GM12892 (cell line): ENCODE results near the gene GDF15. TPM values are rescaled to one million over a fixed set of nuclear protein-coding genes. Genes with fewer than 3 reads are reported as not detected.
"Not testable (repeated sequence)": the region's sequence is repeated elsewhere in the genome, so short reads cannot be mapped to it uniquely, and the experiment has no call there.

ENCODE experiments used
- DNase-seq: peaks from one replicate; pipeline ENCODE4 v3.0.0; 2011; ENCODE audit not compliant: insufficient read length
- FAIRE-seq: peaks from 2 replicates; lab custom pipeline; 2011; peaks lifted over from hg19 to GRCh38; lab: Jason Lieb, UNC
- POLR2A ChIP-seq: IDR thresholded peaks from 2 replicates; pipeline ENCODE4 v1.6.1; 2011; ENCODE audit warnings: low read depth, low read length, control low read depth
- POLR2AphosphoS5 ChIP-seq: IDR thresholded peaks from 2 replicates; pipeline ENCODE4 v1.6.1; 2011; ENCODE audit warnings: low read depth, low read length, control low read depth
- TAF1 ChIP-seq: IDR thresholded peaks from 2 replicates; pipeline ENCODE4 v1.6.1; 2011; ENCODE audit warnings: low read depth, mild to moderate bottlenecking, control low read depth, low read length, borderline replicate concordance
- polyA plus RNA-seq: library from polyadenylated mRNA; unstranded; fragments of >200 nt; gene quantifications from one replicate; pipeline ENCODE4 v1.2.1, GENCODE V29; 2012; ENCODE audit warnings: missing spikeins, inconsistent platforms; ENCODE audit not compliant: missing spikeins

The GDF15 gene, protein sequence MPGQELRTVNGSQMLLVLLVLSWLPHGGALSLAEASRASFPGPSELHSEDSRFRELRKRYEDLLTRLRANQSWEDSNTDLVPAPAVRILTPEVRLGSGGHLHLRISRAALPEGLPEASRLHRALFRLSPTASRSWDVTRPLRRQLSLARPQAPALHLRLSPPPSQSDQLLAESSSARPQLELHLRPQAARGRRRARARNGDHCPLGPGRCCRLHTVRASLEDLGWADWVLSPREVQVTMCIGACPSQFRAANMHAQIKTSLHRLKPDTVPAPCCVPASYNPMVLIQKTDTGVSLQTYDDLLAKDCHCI
- 1.6 TPM for polyA plus RNA-seq

- TF ChIP-seq POLR2A = no peak
- no peak for DNase-seq
- FAIRE-seq = no peak
Measured at GRCh38 chr19:18385675-18386542, at the start of gene GDF15. GDF15 (plus strand) TSS chr19:18386158; CDS start chr19:18386190, 32 bp downstream.

DNA sequence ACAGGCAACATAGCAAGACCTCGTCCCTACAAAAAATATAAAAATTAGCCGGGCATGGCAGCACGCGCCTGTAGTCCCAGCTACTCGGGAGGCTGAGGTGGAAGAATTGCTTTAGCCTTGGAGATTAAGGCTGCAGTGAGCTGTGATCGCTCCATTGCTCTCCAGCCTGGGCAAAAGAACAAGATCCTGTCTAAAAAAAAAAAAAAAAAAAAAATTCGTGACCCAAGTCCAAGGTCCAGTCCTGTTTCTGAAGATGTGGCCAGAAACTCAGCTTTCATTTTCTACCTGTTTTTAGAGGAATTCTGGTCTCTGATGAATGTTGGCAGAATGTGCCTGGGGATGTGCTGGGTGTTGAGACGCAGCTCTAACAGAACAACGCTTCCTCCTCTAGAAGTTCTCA, 47.4 kb upstream of the GDF15 start:
- TF ChIP-seq POLR2AphosphoS5 (no peak), TAF1 (no peak), POLR2A (no peak)
- no peak for DNase-seq
- no peak for FAIRE-seq

- no peak for TF ChIP-seq TAF1
- DNase-seq = no peak
- peak; percentile 30 for FAIRE-seq
Measured at GRCh38 chr19:18339723-18340122, 46.2 kb upstream of the GDF15 start.

GRCh38 chr19:18340190-18340989, 45.6 kb upstream of the GDF15 start, which contains the start of gene PGPEP1:
PGPEP1 (plus strand) TSS chr19:18340598; CDS start chr19:18340682, 84 bp downstream.
- DNase-seq (peak; percentile 87), FAIRE-seq (peak; percentile 93)
- TF ChIP-seq TAF1 (no peak), POLR2A (peak; percentile 54; the same call in 1 of the 2 replicates)

DNA sequence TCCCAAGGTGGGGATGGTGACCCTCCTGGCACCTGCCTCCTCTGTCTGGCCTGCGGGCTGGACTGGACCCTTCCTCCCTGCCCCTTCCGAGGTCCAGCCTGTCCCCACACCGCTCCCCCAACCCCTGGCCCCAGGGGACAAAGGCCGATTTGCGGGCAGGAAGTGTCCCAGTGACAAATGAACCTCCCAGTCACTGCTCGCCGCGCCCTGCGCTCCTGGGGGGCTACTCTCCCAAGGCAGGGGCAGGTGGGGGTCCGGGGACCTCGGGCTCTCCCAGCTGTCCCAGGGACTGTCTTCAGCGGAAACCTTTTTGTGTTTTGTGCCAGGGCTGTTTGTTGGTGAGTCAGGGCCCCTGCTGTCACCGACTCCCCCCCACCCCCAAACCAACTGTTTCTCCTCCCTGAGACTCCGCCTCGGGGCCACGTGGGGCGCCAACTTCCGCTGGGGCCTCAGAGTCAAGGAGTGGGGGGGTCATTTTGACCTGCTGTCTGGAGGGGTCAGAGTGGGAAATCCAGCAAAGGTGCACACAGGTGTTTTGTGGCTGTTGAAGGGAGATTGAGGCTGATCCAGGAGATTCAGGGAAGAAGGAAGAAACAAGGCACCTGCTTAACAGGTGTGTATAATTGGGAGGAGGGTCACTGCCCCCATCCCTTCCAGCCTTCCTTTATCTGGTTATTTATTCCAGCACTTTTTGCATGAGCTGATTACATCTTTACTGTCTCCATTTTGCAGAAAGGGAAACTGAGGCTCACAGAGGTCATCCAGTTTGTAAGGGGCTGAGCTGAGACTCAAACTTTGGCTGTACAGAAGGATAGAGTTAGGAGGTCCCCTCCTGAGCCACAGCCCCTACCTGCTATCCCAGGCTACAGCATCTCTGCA, 44.7 kb upstream of the GDF15 start:
- TF ChIP-seq TAF1 (no peak), POLR2A (peak; percentile 36; the same call in 1 of the 2 replicates)
- FAIRE-seq (peak; percentile 89), DNase-seq (peak; percentile 80)

DNA sequence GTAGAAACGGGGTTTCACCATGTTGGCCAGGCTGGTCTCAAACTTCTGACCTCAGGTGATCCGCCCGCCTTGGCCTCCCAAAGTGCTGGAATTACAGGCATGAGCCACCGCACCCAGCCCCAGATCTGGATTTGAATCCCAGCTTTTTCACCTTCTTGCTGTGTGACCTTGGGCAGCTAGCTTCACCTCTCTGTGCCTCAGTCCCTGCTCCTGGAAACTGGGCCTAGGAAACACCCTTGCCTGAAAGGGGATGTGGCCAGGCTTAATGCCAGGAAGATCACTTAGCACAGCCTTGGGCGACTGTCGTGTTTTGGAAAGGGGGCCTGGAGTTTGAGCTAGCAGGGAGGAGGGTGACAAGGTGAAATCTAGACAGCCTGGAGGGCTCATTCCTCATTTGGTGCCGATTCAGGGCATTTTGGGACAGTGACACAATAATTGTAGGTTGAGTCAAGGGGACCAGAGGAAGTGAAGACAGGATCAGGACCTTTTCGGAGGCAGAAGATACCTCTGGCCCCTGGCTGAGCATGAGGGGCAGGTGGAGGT, 43.8 kb upstream of the GDF15 start:
- FAIRE-seq (no peak), DNase-seq (no peak)
- no peak for TF ChIP-seq TAF1
- no peak for TF ChIP-seq POLR2A
- no peak for TF ChIP-seq POLR2AphosphoS5

- no peak for FAIRE-seq
- DNase-seq = no peak
- TF ChIP-seq POLR2AphosphoS5 (no peak), TAF1 (no peak), POLR2A (no peak)
Measured at GRCh38 chr19:18344582-18344950, 41.4 kb upstream of the GDF15 start.

GRCh38 chr19:18345296-18345695, 40.7 kb upstream of the GDF15 start:
- FAIRE-seq (no peak), DNase-seq (no peak)
- TF ChIP-seq POLR2AphosphoS5 (no peak), POLR2A (no peak), TAF1 (no peak)

- no peak for FAIRE-seq
- DNase-seq = no peak
- TF ChIP-seq POLR2A (no peak), TAF1 (no peak), POLR2AphosphoS5 (no peak)
Measured at GRCh38 chr19:18346091-18346490, 39.9 kb upstream of the GDF15 start.

DNA sequence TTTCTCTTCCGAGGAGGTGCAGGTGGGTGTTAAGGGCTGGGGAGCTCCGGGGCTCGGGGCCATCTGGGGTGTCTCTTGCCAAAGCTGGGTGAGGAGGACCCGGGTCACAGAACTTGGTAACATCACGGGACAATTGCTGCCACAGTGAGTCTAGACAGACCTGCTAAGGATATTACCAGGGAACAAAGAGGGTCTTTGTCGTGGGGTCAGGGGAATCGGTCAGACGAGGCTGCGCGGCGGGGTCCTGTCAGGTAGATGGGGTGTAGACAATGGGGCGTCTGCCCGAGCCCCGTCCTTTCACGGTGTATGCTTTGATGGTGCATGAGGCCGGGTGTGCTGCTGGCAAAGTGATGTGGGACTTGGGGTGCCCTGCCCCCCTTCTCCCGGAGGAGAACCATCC, 37.8 kb upstream of the GDF15 start:
- DNase-seq = no peak
- FAIRE-seq = no peak
- no peak for TF ChIP-seq POLR2A

- not testable (repeated sequence) for FAIRE-seq, DNase-seq
Measured at GRCh38 chr19:18348818-18349339, 37.1 kb upstream of the GDF15 start.
